ENCODE data around the gene ULK4.

GRCh38 chr3:41932464-41932863, 29.4 kb downstream of the ULK4 start:
- TF ChIP-seq CTCF (IDR thresholded peaks at IDR 0.05; ENCODE audit: low read depth, low read length, poor library complexity, severe bottlenecking), result no peak
- no peak for TF ChIP-seq EZH2phosphoT487 (IDR thresholded peaks at IDR 0.05; ENCODE audit: borderline replicate concordance, low read length)

Data from DOHH2 (cell line).